PC-3 (cell line): ENCODE results near the gene PXDC1.

Experiments used
- CTCF ChIP-seq: fragments of 300-600 bp; sonication (generic); conservative IDR thresholded peaks from 2 replicates; pipeline ENCODE4 v1.5.1; 2017; ENCODE audit warnings: antibody characterized with exemption, low read depth, mild to moderate bottlenecking, low read length
- EZH2 ChIP-seq: fragments of 300-600 bp; sonication (generic); IDR thresholded peaks from one replicate; pipeline ENCODE4 v1.6.1; 2017; ENCODE audit warnings: antibody characterized with exemption, mild to moderate bottlenecking, low read length; ENCODE audit not compliant: unreplicated experiment

- TF ChIP-seq CTCF (no peak), EZH2 (no peak)
These were observed 24.5 kb downstream of the PXDC1 start for GRCh38 chr6:3727036-3727435.
